ENCODE results near the gene LYSMD1.

Gene LYSMD1

GRCh38 chr1:151134396-151134795 lies 31.3 kb downstream of the LYSMD1 start:
- no peak overlapping the region for H3K9ac ChIP-seq (ENCODE audit: low read depth, low read length)
- H3K4me3 ChIP-seq (ENCODE audit: low read length): no peak overlapping the region
- H3K27me3 ChIP-seq (ENCODE audit: control insufficient read depth, insufficient read depth, low read length): no peaks in the 10 kb centered on the region
- H3K4me1 ChIP-seq (ENCODE audit: control insufficient read depth, insufficient read depth, low read length): no peaks in the 10 kb centered on the region
- H3K9me3 ChIP-seq (replicated peaks; ENCODE audit: low read length): no peaks in the 10 kb centered on the region
- no peak overlapping the region for H3K4me2 ChIP-seq (ENCODE audit: low read length)
- H3K36me3 ChIP-seq (ENCODE audit: insufficient read depth, low read length): no peaks in the 10 kb centered on the region

DNA sequence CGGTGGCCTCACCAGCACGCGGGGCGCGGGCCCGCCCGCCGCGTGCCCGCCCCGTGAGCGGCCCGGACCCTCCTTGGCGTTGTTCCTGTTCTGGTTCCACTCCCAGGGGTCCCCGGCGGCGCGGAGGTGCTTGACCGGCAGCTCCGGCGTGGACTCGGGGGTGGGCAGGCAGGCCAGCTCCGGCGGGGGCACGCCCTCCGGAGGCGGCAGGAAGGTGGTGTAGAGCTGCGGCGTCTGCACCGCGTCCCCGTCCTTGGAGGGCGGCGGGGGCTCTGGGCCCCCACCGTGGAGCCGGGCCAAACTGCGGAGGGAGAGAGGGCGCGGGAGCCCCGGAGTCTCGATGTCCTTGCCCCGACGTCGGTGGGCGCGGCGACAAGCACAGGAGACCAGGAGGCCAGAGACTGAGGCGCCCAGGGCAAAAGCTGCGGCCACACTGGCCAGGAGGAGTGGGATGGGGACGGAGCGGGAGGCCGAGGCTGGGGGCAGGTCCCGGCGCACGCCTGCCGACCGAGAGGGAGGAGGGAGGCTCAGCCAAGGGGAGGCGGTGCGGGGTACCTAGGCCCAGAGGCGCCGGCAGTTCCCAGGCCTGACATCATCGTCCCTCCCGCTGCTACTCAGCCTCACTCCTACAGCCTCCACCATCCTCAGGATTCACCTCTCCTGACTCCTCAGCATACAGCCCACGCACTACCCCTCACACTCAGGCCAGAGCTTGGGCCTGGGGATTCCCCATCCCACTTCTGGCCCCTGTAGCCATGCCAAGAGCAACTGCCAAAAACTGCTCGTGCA lies 32.5 kb downstream of the LYSMD1 start:
- H3K4me3 ChIP-seq (ENCODE audit: low read length): no peak overlapping the region
- no peaks in the 10 kb centered on the region for H3K27me3 ChIP-seq (ENCODE audit: control insufficient read depth, insufficient read depth, low read length)
- no peaks in the 10 kb centered on the region for H3K36me3 ChIP-seq (ENCODE audit: insufficient read depth, low read length)
- no peak overlapping the region for H3K9ac ChIP-seq (ENCODE audit: low read depth, low read length)
- H3K4me2 ChIP-seq (ENCODE audit: low read length): no peak overlapping the region
- H3K9me3 ChIP-seq (replicated peaks; ENCODE audit: low read length): no peaks in the 10 kb centered on the region
- no peaks in the 10 kb centered on the region for H3K4me1 ChIP-seq (ENCODE audit: control insufficient read depth, insufficient read depth, low read length)

DNA sequence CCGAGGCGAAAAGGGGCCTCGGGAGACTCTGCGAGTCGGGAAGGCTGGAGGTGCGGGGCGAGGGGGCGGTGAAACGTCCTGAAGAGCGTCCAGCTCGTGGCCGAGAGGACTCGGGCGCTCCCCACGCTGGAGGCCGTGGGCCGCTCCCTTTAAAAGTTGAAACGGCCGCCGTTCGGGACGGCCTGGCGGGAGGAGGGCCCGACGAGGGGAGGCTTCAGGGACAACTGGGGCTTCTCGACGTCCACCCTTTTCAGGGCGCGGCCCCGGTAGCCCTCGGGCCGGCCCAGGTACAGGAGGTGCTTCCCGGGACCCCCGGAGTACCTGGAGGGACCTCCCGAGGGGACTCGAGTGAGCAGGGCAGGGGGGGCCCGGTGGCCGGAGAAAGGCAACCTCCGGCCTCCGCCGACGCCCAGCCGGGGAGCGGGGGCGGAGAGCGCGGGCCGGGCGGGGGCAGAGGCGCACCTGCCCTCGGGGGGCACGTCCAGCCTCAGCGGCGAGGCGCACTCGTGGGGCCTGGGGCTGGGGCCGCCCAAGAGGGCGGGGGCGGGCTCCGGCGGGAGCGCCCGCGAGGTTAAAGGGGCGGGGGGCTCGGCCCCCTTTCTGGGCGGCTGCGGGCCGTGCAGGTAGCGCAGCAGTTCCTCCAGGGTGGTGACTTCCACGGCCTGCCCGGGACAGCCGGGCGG lies 33.2 kb downstream of the LYSMD1 start:
- H3K9ac ChIP-seq (ENCODE audit: low read depth, low read length): no peak overlapping the region
- no peak overlapping the region for H3K4me3 ChIP-seq (ENCODE audit: low read length)

GRCh38 chr1:151131701-151132334 lies 33.9 kb downstream of the LYSMD1 start:
- H3K4me2 ChIP-seq (ENCODE audit: low read length): no peak overlapping the region
- H3K4me1 ChIP-seq (ENCODE audit: control insufficient read depth, insufficient read depth, low read length): no peaks in the 10 kb centered on the region
- no peak overlapping the region for H3K4me3 ChIP-seq (ENCODE audit: low read length)
- no peak overlapping the region for H3K9ac ChIP-seq (ENCODE audit: low read depth, low read length)
- no peaks in the 10 kb centered on the region for H3K36me3 ChIP-seq (ENCODE audit: insufficient read depth, low read length)
- H3K27me3 ChIP-seq (ENCODE audit: control insufficient read depth, insufficient read depth, low read length): no peaks in the 10 kb centered on the region
- no peaks in the 10 kb centered on the region for H3K9me3 ChIP-seq (replicated peaks; ENCODE audit: low read length)

More for the DNA sequence above, 33.2 kb downstream of the LYSMD1 start:
- no peaks in the 10 kb centered on the region for H3K27me3 ChIP-seq (ENCODE audit: control insufficient read depth, insufficient read depth, low read length)
- no peaks in the 10 kb centered on the region for H3K36me3 ChIP-seq (ENCODE audit: insufficient read depth, low read length)
- no peak overlapping the region for H3K4me2 ChIP-seq (ENCODE audit: low read length)
- H3K4me1 ChIP-seq (ENCODE audit: control insufficient read depth, insufficient read depth, low read length): no peaks in the 10 kb centered on the region
- no peaks in the 10 kb centered on the region for H3K9me3 ChIP-seq (replicated peaks; ENCODE audit: low read length)

DNA sequence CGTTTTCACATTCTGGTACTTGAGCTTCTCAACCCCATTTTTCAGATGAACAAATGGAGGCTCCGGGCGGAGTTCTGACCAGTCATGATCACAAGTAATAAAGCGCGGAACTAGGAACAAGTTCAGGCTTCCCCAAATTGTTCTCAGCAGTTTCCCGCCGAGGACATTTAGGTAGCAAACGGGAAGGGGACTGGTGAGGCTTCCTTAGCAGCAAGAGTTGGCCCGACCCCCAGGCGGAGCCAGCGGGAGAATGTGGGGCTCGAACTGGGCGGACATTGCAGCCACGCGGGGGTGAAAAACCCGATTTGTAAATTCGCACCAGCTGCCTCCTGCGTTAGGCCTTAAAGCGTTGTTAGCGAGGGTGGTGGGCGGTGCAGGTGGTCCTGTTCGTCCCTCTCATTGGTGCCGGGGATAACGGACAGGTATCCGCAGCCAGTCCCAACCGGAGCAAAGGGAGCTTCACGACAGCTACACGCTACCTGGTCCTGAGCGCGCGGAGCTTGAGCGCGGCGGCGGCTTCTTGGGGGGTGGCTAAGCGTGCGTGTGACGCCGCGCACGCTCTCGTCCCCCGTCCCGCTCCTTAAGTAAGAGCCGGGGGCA lies 34.6 kb downstream of the LYSMD1 start:
- Histone ChIP-seq H3K36me3 (ENCODE audit: insufficient read depth, low read length) (no peaks in the 10 kb centered on the region), H3K4me1 (ENCODE audit: control insufficient read depth, insufficient read depth, low read length) (no peaks in the 10 kb centered on the region), H3K4me2 (ENCODE audit: low read length) (no peak overlapping the region), H3K9me3 (replicated peaks; ENCODE audit: low read length) (no peaks in the 10 kb centered on the region), H3K9ac (ENCODE audit: low read depth, low read length) (no peak overlapping the region), H3K27me3 (ENCODE audit: control insufficient read depth, insufficient read depth, low read length) (no peaks in the 10 kb centered on the region), H3K4me3 (ENCODE audit: low read length) (no peak overlapping the region)

DNA sequence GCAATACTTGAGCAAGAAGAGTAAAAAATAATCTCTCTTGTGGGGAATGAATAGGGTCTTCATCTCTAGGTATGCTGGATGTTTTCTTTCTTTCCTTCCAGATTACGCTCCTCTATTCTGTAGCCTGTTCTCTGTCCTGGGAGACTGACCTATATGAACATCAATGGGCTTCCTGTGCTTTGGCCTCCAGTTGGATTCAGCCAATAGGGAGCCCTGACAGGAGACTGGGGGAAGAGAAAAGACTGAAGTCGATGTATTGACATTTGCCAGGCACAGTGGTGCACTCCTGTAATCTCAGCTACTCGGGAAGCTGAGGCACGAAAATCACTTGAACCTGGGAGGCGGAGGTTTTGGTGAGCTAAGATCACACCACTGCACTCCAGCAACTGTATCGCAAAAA lies 36.9 kb downstream of the LYSMD1 start:
- Histone ChIP-seq H3K9ac (ENCODE audit: low read depth, low read length) (no peak overlapping the region), H3K27me3 (ENCODE audit: control insufficient read depth, insufficient read depth, low read length) (no peaks in the 10 kb centered on the region), H3K4me2 (ENCODE audit: low read length) (no peak overlapping the region), H3K4me1 (ENCODE audit: control insufficient read depth, insufficient read depth, low read length) (no peaks in the 10 kb centered on the region), H3K4me3 (ENCODE audit: low read length) (no peak overlapping the region), H3K36me3 (ENCODE audit: insufficient read depth, low read length) (no peaks in the 10 kb centered on the region), H3K9me3 (replicated peaks; ENCODE audit: low read length) (no peaks in the 10 kb centered on the region)

DNA sequence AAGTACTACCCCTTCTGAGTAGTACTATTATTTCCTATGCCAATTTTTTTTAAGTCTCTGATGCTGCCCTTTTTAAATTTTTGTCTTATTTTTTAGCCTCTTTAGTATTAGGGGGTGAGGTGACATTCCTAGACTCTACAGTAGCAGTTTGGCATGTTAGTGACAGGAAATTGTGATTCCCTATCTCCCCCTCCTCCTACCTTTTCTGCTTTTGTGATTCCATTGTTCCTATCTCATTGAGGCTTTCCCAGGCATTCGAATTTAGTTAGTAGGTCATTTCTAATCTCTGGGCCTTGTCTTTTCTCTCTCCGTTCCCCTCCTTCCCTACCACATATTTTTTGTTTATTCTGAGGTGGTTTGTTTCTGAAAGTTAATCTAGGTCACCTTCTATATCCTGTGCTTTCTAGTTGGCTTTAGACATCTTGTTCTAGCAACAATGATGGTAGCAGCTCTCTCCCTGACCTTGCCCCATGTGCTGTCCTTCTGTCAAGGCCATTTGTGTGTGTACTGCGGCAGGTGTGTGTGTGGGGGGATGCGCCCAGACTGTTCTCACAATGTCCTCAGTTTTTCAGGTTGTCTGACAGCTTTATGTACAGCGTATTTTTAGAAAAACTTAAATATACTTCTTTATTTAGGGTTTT lies 40.8 kb downstream of the LYSMD1 start:
- Histone ChIP-seq H3K4me3 (ENCODE audit: low read length) (no peak overlapping the region), H3K4me1 (ENCODE audit: control insufficient read depth, insufficient read depth, low read length) (no peaks in the 10 kb centered on the region), H3K36me3 (ENCODE audit: insufficient read depth, low read length) (no peaks in the 10 kb centered on the region), H3K9ac (ENCODE audit: low read depth, low read length) (no peak overlapping the region), H3K9me3 (replicated peaks; ENCODE audit: low read length) (no peaks in the 10 kb centered on the region), H3K27me3 (ENCODE audit: control insufficient read depth, insufficient read depth, low read length) (no peaks in the 10 kb centered on the region), H3K4me2 (ENCODE audit: low read length) (no peak overlapping the region)

DNA sequence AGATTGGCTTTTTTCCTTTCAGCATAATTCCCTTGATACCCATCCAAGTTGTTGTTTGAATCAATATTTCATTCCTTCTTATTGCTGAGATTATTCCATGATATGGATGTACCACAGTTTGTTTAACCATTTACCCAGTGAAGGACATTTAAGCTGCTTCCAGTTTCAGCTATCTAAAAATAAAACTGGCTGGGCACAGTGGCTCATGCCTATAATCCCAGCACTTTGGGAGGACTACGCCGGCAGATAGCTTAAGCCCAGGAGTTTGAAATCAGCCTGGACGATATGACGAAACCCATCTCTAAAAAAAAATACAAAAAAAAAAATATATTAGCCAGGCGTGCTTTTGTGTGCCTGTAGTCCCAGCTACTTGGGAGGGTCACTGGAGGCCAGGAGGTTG lies 51.8 kb downstream of the LYSMD1 start:
- H3K4me3 ChIP-seq (ENCODE audit: low read length): no peak overlapping the region
- H3K9me3 ChIP-seq (replicated peaks; ENCODE audit: low read length): no peaks in the 10 kb centered on the region
- H3K36me3 ChIP-seq (ENCODE audit: insufficient read depth, low read length): no peaks in the 10 kb centered on the region
- H3K4me1 ChIP-seq (ENCODE audit: control insufficient read depth, insufficient read depth, low read length): no peaks in the 10 kb centered on the region
- H3K27me3 ChIP-seq (ENCODE audit: control insufficient read depth, insufficient read depth, low read length): no peaks in the 10 kb centered on the region
- H3K9ac ChIP-seq (ENCODE audit: low read depth, low read length): no peak overlapping the region
- H3K4me2 ChIP-seq (ENCODE audit: low read length): no peak overlapping the region
